BLaER1 treated with 17β-estradiol and CSF1 and Interleukin-3, amounts not matched to agents 10 nM and 100 nM (cell line): Measurements from ENCODE around the gene CAMKK2.
"Not testable (repeated sequence)": the region's sequence is repeated elsewhere in the genome, so short reads cannot be mapped to it uniquely, and the experiment has no call there.

Experiments used
- H3K27ac ChIP-seq, 11 experiments: shearing (Covaris generic); formaldehyde crosslinking; 2 replicates each; pipeline ENCODE4 v1.8.1; 2022
- H3K27me3 ChIP-seq, 11 experiments: shearing (Covaris generic); formaldehyde crosslinking; 2 replicates each; pipeline ENCODE4 v1.8.1; 2022
- H3K36me3 ChIP-seq, 11 experiments: shearing (Covaris generic); formaldehyde crosslinking; 2 replicates each; pipeline ENCODE4 v1.8.1; 2022
- H3K4me1 ChIP-seq, 10 experiments: shearing (Covaris generic); formaldehyde crosslinking; 2 replicates each; pipeline ENCODE4 v1.8.1; 2022
- H3K4me2 ChIP-seq, 11 experiments: shearing (Covaris generic); formaldehyde crosslinking; 2 replicates each; pipeline ENCODE4 v1.8.1; 2022
- H3K4me3 ChIP-seq, 10 experiments: shearing (Covaris generic); formaldehyde crosslinking; 2 replicates each; pipeline ENCODE4 v1.8.1; 2022
- H3K9ac ChIP-seq, 11 experiments: shearing (Covaris generic); formaldehyde crosslinking; 2 replicates each; pipeline ENCODE4 v1.8.1; 2022
- H3K9me3 ChIP-seq, 11 experiments: shearing (Covaris generic); formaldehyde crosslinking; replicated peaks in 1 of 11; 2 replicates each; pipeline ENCODE4 v1.8.1; 2022
- H4K20me1 ChIP-seq, 11 experiments: shearing (Covaris generic); formaldehyde crosslinking; 2 replicates each; pipeline ENCODE4 v1.8.1; 2022
- Cebpa-rat ChIP-seq, 11 experiments: shearing (Covaris generic); IDR thresholded peaks; 2 replicates each; pipeline ENCODE4 v1.8.1; 2022

The CAMKK2 gene

GRCh38 chr12:121205491-121205890, 91.0 kb downstream of the CAMKK2 start:
- no peak for TF ChIP-seq Cebpa-rat (IDR thresholded peaks at IDR 0.05)
- no peak overlapping the region for H3K9ac ChIP-seq
- H3K36me3 ChIP-seq = no peaks in the 10 kb centered on the region

GRCh38 chr12:121203482-121203881, 93.0 kb downstream of the CAMKK2 start:
- Histone ChIP-seq H3K36me3 (no peaks in the 10 kb centered on the region), H3K4me3 (no peak overlapping the region), H4K20me1 (no peaks in the 10 kb centered on the region), H3K27ac (no peak overlapping the region), H3K27me3 (no peaks in the 10 kb centered on the region), H3K4me1 (peaks cover 0 to 41% (median 7%) of the 10 kb centered on the region in 10 experiments; a peak in 10 of 20 replicates), H3K4me2 (no peak overlapping the region), H3K9ac (no peak overlapping the region), H3K9me3 (no peaks in the 10 kb centered on the region)
- TF ChIP-seq Cebpa-rat (IDR thresholded peaks at IDR 0.05) = no peak

More at GRCh38 chr12:121205491-121205890, 91.0 kb downstream of the CAMKK2 start:
- Histone ChIP-seq H4K20me1 (no peaks in the 10 kb centered on the region), H3K27me3 (no peaks in the 10 kb centered on the region), H3K4me3 (no peak overlapping the region), H3K4me1 (peaks cover under 1 to 49% (median 17%) of the 10 kb centered on the region in 10 experiments; a peak in 19 of 20 replicates), H3K27ac (peak overlapping the region in 1 of 11 experiments; percentile 8; a peak in 1 of 22 replicates), H3K4me2 (peak overlapping the region in 4 of 11 experiments; percentile 17 to 67 (median 49); a peak in 8 of 22 replicates), H3K9me3 (no peaks in the 10 kb centered on the region)

- Histone ChIP-seq H3K9ac (peak overlapping the region in 1 of 11 experiments; percentile 45; a peak in 1 of 22 replicates), H3K9me3 (no peaks in the 10 kb centered on the region), H3K27ac (no peak overlapping the region; a peak in 1 of 22 replicates), H3K4me1 (peaks cover 0 to 41% (median 8%) of the 10 kb centered on the region in 10 experiments; a peak in 12 of 20 replicates), H3K4me2 (peak overlapping the region in 1 of 11 experiments; percentile 39; a peak in 2 of 22 replicates), H4K20me1 (no peaks in the 10 kb centered on the region), H3K4me3 (no peak overlapping the region), H3K36me3 (no peaks in the 10 kb centered on the region), H3K27me3 (no peaks in the 10 kb centered on the region)
- TF ChIP-seq Cebpa-rat (IDR thresholded peaks at IDR 0.05) = no peak
Observed at GRCh38 chr12:121202407-121203355, 93.8 kb downstream of the CAMKK2 start.

GRCh38 chr12:121201140-121201539, 95.4 kb downstream of the CAMKK2 start:
- H3K9me3 ChIP-seq, H3K27ac ChIP-seq, H4K20me1 ChIP-seq, H3K36me3 ChIP-seq, H3K9ac ChIP-seq, H3K4me2 ChIP-seq, H3K27me3 ChIP-seq, H3K4me3 ChIP-seq: not testable (repeated sequence)
- H3K4me1 ChIP-seq = peaks cover 10 to 55% (median 22%) of the 10 kb centered on the region in 10 experiments; a peak in 19 of 20 replicates

GRCh38 chr12:121198949-121199348, 97.6 kb downstream of the CAMKK2 start:
- Histone ChIP-seq H3K4me1 (peaks cover 9 to 58% (median 18%) of the 10 kb centered on the region in 10 experiments; a peak in 19 of 20 replicates), H3K9ac (no peak overlapping the region), H4K20me1 (no peaks in the 10 kb centered on the region), H3K9me3 (no peaks in the 10 kb centered on the region), H3K27me3 (no peaks in the 10 kb centered on the region), H3K36me3 (no peaks in the 10 kb centered on the region), H3K4me3 (no peak overlapping the region), H3K27ac (no peak overlapping the region), H3K4me2 (0 out of 22 replicates have a peak overlapping the region, but pooled peaks of 1 of the 11 experiments have one; percentile 93)
- no peak for TF ChIP-seq Cebpa-rat (IDR thresholded peaks at IDR 0.05)

GRCh38 chr12:121196902-121197301, 99.6 kb downstream of the CAMKK2 start:
- H3K27me3 ChIP-seq = no peaks in the 10 kb centered on the region
- no peak for TF ChIP-seq Cebpa-rat (IDR thresholded peaks at IDR 0.05)
- peak overlapping the region in 2 of 10 experiments; percentile 9 to 31; a peak in 2 of 20 replicates for H3K4me3 ChIP-seq
- peak overlapping the region; percentile 27 to 93 (median 78); a peak in 21 of 22 replicates for H3K4me2 ChIP-seq
- no peaks in the 10 kb centered on the region for H4K20me1 ChIP-seq
- H3K9ac ChIP-seq = peak overlapping the region in 9 of 11 experiments; percentile 6 to 84 (median 62); a peak in 14 of 22 replicates
- peak overlapping the region in 10 of 11 experiments; percentile 39 to 97 (median 80); a peak in 19 of 22 replicates for H3K27ac ChIP-seq
- H3K36me3 ChIP-seq = no peaks in the 10 kb centered on the region
- H3K4me1 ChIP-seq = peaks cover 14 to 70% (median 34%) of the 10 kb centered on the region in 10 experiments; a peak in 19 of 20 replicates
- no peaks in the 10 kb centered on the region for H3K9me3 ChIP-seq

GRCh38 chr12:121191151-121191550, 105.4 kb downstream of the CAMKK2 start:
- H3K27me3 ChIP-seq = no peaks in the 10 kb centered on the region
- H3K27ac ChIP-seq = peak overlapping the region in 10 of 11 experiments; percentile 58 to 96 (median 74); a peak in 20 of 22 replicates
- no peaks in the 10 kb centered on the region for H3K9me3 ChIP-seq
- H4K20me1 ChIP-seq = no peaks in the 10 kb centered on the region
- peak overlapping the region in 8 of 11 experiments; percentile 2 to 87 (median 54); a peak in 13 of 22 replicates for H3K4me2 ChIP-seq
- H3K36me3 ChIP-seq = peaks cover 0 to 21% (median 0%) of the 10 kb centered on the region in 11 experiments; a peak in 4 of 22 replicates
- no peak overlapping the region for H3K4me3 ChIP-seq
- TF ChIP-seq Cebpa-rat (IDR thresholded peaks at IDR 0.05) = no peak
- peak overlapping the region in 9 of 11 experiments; percentile 10 to 79 (median 24); a peak in 10 of 22 replicates for H3K9ac ChIP-seq
- peaks cover 5 to 99% (median 39%) of the 10 kb centered on the region in 10 experiments; a peak in 17 of 20 replicates for H3K4me1 ChIP-seq

GRCh38 chr12:121190523-121191031, 105.9 kb downstream of the CAMKK2 start:
- peak in 2 of 11 experiments; percentile 12 to 36; a peak in 1 of 22 replicates for TF ChIP-seq Cebpa-rat (IDR thresholded peaks at IDR 0.05)
- H3K4me1 ChIP-seq = peaks cover 8 to 99% (median 43%) of the 10 kb centered on the region in 10 experiments
- no peaks in the 10 kb centered on the region for H4K20me1 ChIP-seq
- H3K4me3 ChIP-seq = no peak overlapping the region
- H3K9ac ChIP-seq = peak overlapping the region in 9 of 11 experiments; percentile 12 to 79 (median 24); a peak in 11 of 22 replicates
- peak overlapping the region in 10 of 11 experiments; percentile 58 to 96 (median 74); a peak in 20 of 22 replicates for H3K27ac ChIP-seq
- H3K4me2 ChIP-seq = peak overlapping the region in 8 of 11 experiments; percentile 8 to 87 (median 54); a peak in 16 of 22 replicates
- peaks cover 0 to 26% (median 0%) of the 10 kb centered on the region in 11 experiments; a peak in 4 of 22 replicates for H3K36me3 ChIP-seq
- no peaks in the 10 kb centered on the region for H3K9me3 ChIP-seq
- no peaks in the 10 kb centered on the region for H3K27me3 ChIP-seq
